Transverse colon (tissue), 4 donors: ENCODE data around the gene CDK12.

Experiments used
- CTCF ChIP-seq, 5 experiments: fragments of 200-600 bp in 3 of 5; fragments of 450-650 bp in 2 of 5; sonication (generic) in 3 of 5; IDR thresholded peaks; 1 replicate in 2 of 5; 2 replicates in 3 of 5; pipeline ENCODE4 v1.5.1; 2016 to 2017; ENCODE audit warnings: antibody characterized with exemption in 5 of 5, inconsistent platforms in 3 of 5, mild to moderate bottlenecking in 2 of 5, moderate library complexity in 1 of 5
- POLR2A ChIP-seq: fragments of 450-650 bp; IDR thresholded peaks from one replicate; pipeline ENCODE4 v1.6.1; 2016; ENCODE audit warnings: antibody characterized with exemption, mild to moderate bottlenecking, moderate library complexity
- POLR2AphosphoS5 ChIP-seq, 3 donors: sonication (generic); formaldehyde crosslinking; IDR thresholded peaks; one replicate each; pipeline ENCODE4 v1.6.1; 2016; ENCODE audit warnings: antibody characterized with exemption in 3 of 3

DNA sequence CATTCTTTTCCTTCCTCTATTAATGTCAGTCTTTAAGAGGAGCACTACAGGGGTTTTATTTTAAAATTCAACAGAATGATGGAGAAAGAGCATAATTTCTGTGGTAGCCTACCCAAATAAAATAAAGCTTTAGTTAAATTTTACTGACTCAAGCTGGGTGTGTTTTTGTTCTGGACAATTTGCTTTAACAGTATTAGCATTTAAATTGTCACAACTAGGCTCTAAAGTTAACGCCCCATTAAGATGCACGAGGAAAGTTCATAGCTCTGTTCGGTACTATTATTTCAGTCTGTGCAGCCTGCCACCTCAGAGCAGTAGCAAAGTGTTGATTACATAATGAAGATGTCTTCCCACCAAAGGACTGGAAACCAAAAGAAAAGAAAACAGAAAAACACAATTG lies 52.0 kb downstream of the CDK12 start:
- no peak for TF ChIP-seq CTCF (IDR thresholded peaks at IDR 0.05)
- TF ChIP-seq POLR2AphosphoS5 (IDR thresholded peaks at IDR 0.05): no peak
- no peak for TF ChIP-seq POLR2A
